Bronchial epithelial cell (primary cell): Measurements from ENCODE around the gene SH3BGRL2. TPM values are rescaled to one million over a fixed set of nuclear protein-coding genes. Genes with fewer than 3 reads are reported as not detected.
"Not testable (repeated sequence)": the region's sequence is repeated elsewhere in the genome, so short reads cannot be mapped to it uniquely, and the experiment has no call there.

Experiments
- DNase-seq: peaks from one replicate; pipeline ENCODE4 v3.0.0-alpha.2; 2010; ENCODE audit warnings: low read depth
- FAIRE-seq: peaks from 2 replicates; lab custom pipeline; 2011; peaks lifted over from hg19 to GRCh38; lab: Jason Lieb, UNC
- H3K27me3 ChIP-seq: 2 replicates; pipeline ENCODE4 v1.5.1; 2011; ENCODE audit warnings: low read length; ENCODE audit not compliant: control insufficient read depth, insufficient read depth
- H3K36me3 ChIP-seq: 2 replicates; pipeline ENCODE4 v1.5.1; 2011; ENCODE audit warnings: low read length; ENCODE audit not compliant: control insufficient read depth, insufficient read depth
- H3K4me3 ChIP-seq: 2 replicates; pipeline ENCODE4 v1.5.1; 2011; ENCODE audit warnings: mild to moderate bottlenecking, low read depth, low read length, control low read depth
- total RNA-seq: library from RNA; depleted of rRNA; stranded (reverse); fragments of >200 nt; gene quantifications from 2 replicates; pipeline ENCODE4 v1.2.1, GENCODE V29; 2014
- TF ChIP-seq, protein P1 (sequence below): IDR thresholded peaks from 2 replicates; pipeline ENCODE4 v1.5.1; 2011; ENCODE audit warnings: mild to moderate bottlenecking, moderate library complexity, low read length, control low read depth, inconsistent platforms; ENCODE audit not compliant: insufficient read depth, severe bottlenecking

Gene SH3BGRL2
- total RNA-seq, 1 donor from 2014 or later: 15.0 TPM

DNA sequence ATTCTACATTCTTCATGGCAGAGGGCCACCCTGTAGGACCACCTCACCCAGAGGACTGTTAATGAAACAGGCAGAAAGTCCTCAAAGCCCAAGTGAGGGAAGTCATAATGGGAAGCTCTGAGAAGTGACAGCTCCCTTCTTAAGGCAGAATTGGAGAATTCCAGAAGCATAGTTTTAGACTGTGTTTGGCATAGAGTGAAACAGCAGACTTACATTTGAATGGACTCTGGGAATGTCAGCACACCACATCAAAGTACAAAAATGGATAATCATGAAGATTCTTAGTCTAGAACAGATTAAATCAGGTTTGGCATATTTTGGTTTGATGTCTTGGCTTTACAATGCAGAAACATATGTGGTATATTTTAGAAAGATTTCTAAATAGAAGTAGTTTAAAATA lies 17.9 kb downstream of the SH3BGRL2 start:
- TF ChIP-seq, protein P1, sequence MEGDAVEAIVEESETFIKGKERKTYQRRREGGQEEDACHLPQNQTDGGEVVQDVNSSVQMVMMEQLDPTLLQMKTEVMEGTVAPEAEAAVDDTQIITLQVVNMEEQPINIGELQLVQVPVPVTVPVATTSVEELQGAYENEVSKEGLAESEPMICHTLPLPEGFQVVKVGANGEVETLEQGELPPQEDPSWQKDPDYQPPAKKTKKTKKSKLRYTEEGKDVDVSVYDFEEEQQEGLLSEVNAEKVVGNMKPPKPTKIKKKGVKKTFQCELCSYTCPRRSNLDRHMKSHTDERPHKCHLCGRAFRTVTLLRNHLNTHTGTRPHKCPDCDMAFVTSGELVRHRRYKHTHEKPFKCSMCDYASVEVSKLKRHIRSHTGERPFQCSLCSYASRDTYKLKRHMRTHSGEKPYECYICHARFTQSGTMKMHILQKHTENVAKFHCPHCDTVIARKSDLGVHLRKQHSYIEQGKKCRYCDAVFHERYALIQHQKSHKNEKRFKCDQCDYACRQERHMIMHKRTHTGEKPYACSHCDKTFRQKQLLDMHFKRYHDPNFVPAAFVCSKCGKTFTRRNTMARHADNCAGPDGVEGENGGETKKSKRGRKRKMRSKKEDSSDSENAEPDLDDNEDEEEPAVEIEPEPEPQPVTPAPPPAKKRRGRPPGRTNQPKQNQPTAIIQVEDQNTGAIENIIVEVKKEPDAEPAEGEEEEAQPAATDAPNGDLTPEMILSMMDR: no peak
- FAIRE-seq (no peak), DNase-seq (no peak)
- Histone ChIP-seq H3K27me3 (no peaks in the 10 kb centered on the region), H3K4me3 (no peak overlapping the region), H3K36me3 (no peaks in the 10 kb centered on the region)

DNA sequence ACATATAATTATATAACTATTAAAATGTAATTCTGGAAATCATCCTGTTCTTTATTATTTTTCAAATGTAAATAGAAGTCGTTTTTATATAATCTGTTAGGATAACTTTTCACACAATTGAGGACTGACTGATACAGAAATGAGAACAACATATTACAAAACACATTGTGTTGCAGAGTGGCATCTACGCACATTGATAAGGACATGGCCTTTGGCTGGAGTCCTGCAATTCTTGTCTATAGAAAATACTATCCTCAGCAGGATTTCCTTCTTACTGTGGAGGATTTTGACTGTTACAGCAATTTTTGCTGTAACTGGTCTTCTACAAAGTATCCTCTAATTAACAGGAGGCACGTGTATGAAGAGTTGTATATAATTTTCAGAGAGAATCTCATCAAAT lies 19.8 kb downstream of the SH3BGRL2 start:
- H3K27me3 ChIP-seq: no peaks in the 10 kb centered on the region
- TF ChIP-seq, protein P1: no peak
- no peak overlapping the region for H3K4me3 ChIP-seq
- no peaks in the 10 kb centered on the region for H3K36me3 ChIP-seq
- no peak for FAIRE-seq
- no peak for DNase-seq

DNA sequence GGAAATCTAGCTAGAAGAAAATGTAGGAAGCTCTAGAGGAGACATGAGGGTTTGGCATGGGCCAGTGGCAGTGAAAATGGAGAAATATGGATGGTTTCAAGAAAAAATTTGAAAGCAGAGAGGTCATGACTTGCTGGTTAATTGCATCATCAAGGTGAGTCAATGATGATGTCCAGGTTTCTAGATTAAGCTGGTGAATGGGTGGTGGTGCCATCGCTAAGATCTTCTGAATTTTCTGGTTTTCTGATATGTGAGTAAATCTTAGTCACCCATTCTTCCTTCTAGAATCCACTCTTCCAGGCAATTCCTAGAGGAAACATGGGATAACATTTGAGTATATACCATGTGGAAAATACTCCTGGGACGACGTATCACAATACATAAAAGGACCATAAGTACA lies 25.0 kb downstream of the SH3BGRL2 start:
- H3K36me3 ChIP-seq: no peaks in the 10 kb centered on the region
- no peak overlapping the region for H3K4me3 ChIP-seq
- FAIRE-seq (no peak), DNase-seq (peak; percentile 67)
- TF ChIP-seq, protein P1: no peak
- H3K27me3 ChIP-seq: no peaks in the 10 kb centered on the region

DNA sequence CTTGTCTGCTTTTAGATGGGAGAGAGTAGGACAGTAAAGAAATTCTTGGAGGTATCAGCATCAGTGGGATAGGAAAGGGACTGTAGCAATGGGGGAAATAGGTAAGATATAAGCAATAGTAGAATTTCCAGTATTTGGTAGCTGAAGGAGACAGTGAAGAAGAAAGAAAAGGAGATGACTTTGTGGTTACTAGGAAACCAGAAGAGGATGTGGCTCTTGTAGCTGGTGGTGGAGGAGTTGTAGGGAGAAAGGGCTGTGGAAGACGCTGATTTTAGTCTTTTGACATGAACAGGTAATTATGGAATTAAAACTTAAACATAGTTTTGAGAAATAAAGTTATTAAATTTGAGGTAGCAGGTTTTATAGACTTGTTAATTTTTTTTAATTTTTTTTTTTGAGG lies 26.1 kb downstream of the SH3BGRL2 start:
- no peaks in the 10 kb centered on the region for H3K36me3 ChIP-seq
- DNase-seq (no peak), FAIRE-seq (no peak)
- TF ChIP-seq, protein P1: no peak
- H3K4me3 ChIP-seq: no peak overlapping the region
- no peaks in the 10 kb centered on the region for H3K27me3 ChIP-seq

DNA sequence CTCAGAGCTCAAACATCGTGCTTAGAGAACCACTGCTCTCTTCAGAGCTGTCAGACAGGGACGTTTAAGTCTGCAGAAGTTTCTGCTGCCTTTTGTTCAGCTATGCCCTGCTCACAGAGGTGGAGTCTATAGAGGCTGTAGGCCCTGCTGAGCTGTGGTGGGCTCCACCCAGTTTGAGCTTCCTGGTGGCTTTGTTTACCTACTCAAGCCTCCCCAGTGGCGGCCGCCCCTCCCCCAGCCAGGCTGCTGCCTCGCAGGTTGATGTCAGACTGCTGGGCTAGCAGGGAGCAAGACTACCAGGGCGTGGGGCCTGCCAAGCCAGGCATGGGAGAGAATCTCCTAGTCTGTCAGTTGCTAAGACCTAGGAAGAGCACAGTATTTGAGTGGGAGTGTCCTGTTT lies 32.5 kb downstream of the SH3BGRL2 start:
- not testable (repeated sequence) for FAIRE-seq, DNase-seq, H3K4me3 ChIP-seq, H3K36me3 ChIP-seq, H3K27me3 ChIP-seq

DNA sequence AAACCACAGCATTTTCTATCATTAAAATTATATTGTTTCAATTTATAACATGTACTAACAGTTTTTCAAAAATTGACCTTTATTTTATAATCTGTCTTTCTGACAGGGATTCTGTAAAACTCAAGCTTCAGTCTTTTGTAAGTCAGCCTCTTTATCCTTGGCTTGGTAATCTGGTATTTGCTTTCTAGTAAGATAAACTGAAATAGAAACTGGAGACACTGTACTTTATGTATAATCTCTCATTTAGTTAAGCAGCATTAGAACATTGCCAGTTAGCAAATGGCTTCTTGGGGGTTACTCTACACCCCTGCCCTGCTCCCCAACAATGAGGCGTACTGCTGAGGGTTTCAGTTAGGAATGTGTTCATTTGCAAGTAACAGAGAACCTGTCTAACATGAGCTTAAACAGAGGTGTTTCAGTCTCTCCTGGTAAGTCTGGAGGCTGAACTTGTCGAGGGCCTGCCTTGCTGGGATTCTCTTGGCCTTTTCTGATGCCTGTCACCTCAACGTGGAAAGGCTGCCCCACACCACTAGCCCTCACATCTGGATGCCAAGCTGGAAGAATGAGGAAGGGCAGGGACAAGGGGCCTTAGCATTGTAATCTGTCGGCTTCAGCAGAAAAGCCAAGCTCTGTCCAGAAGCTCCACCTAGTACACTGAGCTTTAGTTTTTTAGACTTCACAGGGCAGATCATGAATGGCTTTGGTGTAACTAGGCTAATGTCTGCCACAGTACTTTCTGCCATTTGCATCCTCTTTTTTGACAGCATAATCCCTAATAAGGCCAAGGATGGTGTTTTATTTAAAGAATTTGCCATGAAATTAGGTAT lies 34.8 kb downstream of the SH3BGRL2 start:
- no peak for DNase-seq
- Histone ChIP-seq H3K4me3 (no peak overlapping the region), H3K27me3 (no peaks in the 10 kb centered on the region), H3K36me3 (no peaks in the 10 kb centered on the region)
- TF ChIP-seq, protein P1: no peak
- no peak for FAIRE-seq
